K562 (cell line): ENCODE measurements around the gene ZNF358. TPM values are rescaled to one million over a fixed set of nuclear protein-coding genes. Genes with fewer than 3 reads are reported as not detected.

Experiments used
- DDX20 ChIP-seq: fragments of 450-650 bp; IDR thresholded peaks from 2 replicates; pipeline ENCODE4 v1.6.1; 2016; ENCODE audit warnings: missing genetic modification characterization, low read depth, mild to moderate bottlenecking, missing compliant biosample characterization, moderate library complexity
- ETV5 ChIP-seq: sonication (generic); formaldehyde crosslinking; IDR thresholded peaks from 2 replicates; pipeline ENCODE4 v1.4.0; 2020; ENCODE audit warnings: low read depth, mild to moderate bottlenecking, missing genetic modification reagents
- GTF2E2 ChIP-seq: fragments of 200-800 bp; sonication (Bioruptor generic); IDR thresholded peaks from 2 replicates; pipeline ENCODE4 v1.6.1; 2016; ENCODE audit warnings: missing genetic modification characterization, missing compliant biosample characterization
- MTF1 ChIP-seq: fragments of 250-450 bp; sonication (Bioruptor Pico); IDR thresholded peaks from 2 replicates; pipeline ENCODE4 v1.9.0; 2021; ENCODE audit warnings: moderate library complexity, mild to moderate bottlenecking, inconsistent platforms, borderline replicate concordance
- NBN ChIP-seq: fragments of 450-650 bp; IDR thresholded peaks from 2 replicates; pipeline ENCODE4 v1.6.1; 2016; ENCODE audit warnings: low read depth, mild to moderate bottlenecking
- RUNX1 ChIP-seq: sonication (generic); IDR thresholded peaks from 2 replicates; pipeline ENCODE4 v1.6.1; 2016; ENCODE audit warnings: antibody characterized with exemption, low read depth
- SMAD1 ChIP-seq: fragments of 150-350 bp; IDR thresholded peaks from 2 replicates; pipeline ENCODE4 v1.6.1; 2014; ENCODE audit warnings: low read length, low read depth; ENCODE audit not compliant: partially characterized antibody
- TEAD2 ChIP-seq: fragments of 450-650 bp; IDR thresholded peaks from 2 replicates; pipeline ENCODE4 v1.6.1; 2016; ENCODE audit warnings: missing genetic modification characterization, control low read depth, missing compliant biosample characterization
- ZBTB12 ChIP-seq: fragments of 250-450 bp; sonication (Bioruptor Pico); IDR thresholded peaks from 2 replicates; pipeline ENCODE4 v1.4.0; 2020
- ZFP91 ChIP-seq: sonication (generic); formaldehyde crosslinking; IDR thresholded peaks from 2 replicates; pipeline ENCODE4 v1.8.0; 2022; ENCODE audit warnings: mild to moderate bottlenecking, missing genetic modification reagents
- ZNF280A ChIP-seq: fragments of 450-650 bp; IDR thresholded peaks from 2 replicates; pipeline ENCODE4 v1.6.1; 2018; ENCODE audit warnings: mild to moderate bottlenecking, low read depth; ENCODE audit not compliant: partially characterized antibody
- ZNF395 ChIP-seq: fragments of 200-800 bp; sonication (Bioruptor generic); IDR thresholded peaks from 2 replicates; pipeline ENCODE4 v1.6.1; 2017; ENCODE audit warnings: missing genetic modification characterization, missing compliant biosample characterization
- ZNF445 ChIP-seq: fragments of 250-450 bp; sonication (Bioruptor Pico); IDR thresholded peaks from 2 replicates; pipeline ENCODE4 v1.4.0; 2020; ENCODE audit warnings: low read depth, mild to moderate bottlenecking, moderate library complexity
- ZNF609 ChIP-seq: sonication (generic); formaldehyde crosslinking; IDR thresholded peaks from 2 replicates; pipeline ENCODE4 v1.8.1; 2023; ENCODE audit warnings: missing genetic modification reagents, mild to moderate bottlenecking, borderline replicate concordance
- ZNF699 ChIP-seq: fragments of 250-450 bp; sonication (Bioruptor Pico); IDR thresholded peaks from 2 replicates; pipeline ENCODE4 v1.8.0; 2021; ENCODE audit warnings: mild to moderate bottlenecking, moderate library complexity; ENCODE audit not compliant: insufficient replicate concordance
- polyA plus RNA-seq, 8 experiments: library from polyadenylated mRNA; depleted of rRNA in 4 of 8; stranded (reverse) in 5 of 8; unstranded in 3 of 8; fragments of >200 nt; fragmentation: Nextera tagmentation in 2 of 8; fragmentation: Illumina TruSeq in 1 of 8; extraction: Ambion mirVana in 2 of 8; extraction: Trizol in 1 of 8; gene quantifications; 2 replicates each; pipeline versions ENCODE4 v1.2.1 to v1.2.3, GENCODE V29; 2011 to 2014; ENCODE audit warnings: inconsistent platforms in 1 of 8, missing spikeins in 1 of 8
- total RNA-seq, 7 experiments: library from RNA; depleted of rRNA in 6 of 7; stranded (reverse); fragments of >200 nt in 6 of 7; fragmentation: Illumina TruSeq in 2 of 7; extraction: Trizol in 2 of 7; gene quantifications; 2 replicates each; pipeline versions ENCODE4 v1.2.1 to v1.2.3, GENCODE V29; 2011 to 2021; ENCODE audit warnings: low replicate concordance in 1 of 7

The ZNF358 gene
- total and polyA plus RNA-seq, 9 of the 15 experiments (the other 6 are each of a cell fraction or from before 2014, with no cell fraction given), result 0.04 to 17.2 (median 4.9) TPM

GRCh38 chr19:7509625-7510024 lies 6.3 kb upstream of the ZNF358 start (continued):
- TF ChIP-seq ZNF280A (no peak), ZFP91 (CRISPR knock-in tag) (no peak), DDX20 (tag) (no peak), GTF2E2 (tag) (no peak), ZNF395 (no peak), NBN (no peak), ETV5 (CRISPR knock-in tag) (no peak), TEAD2 (tag) (no peak), ZNF609 (no peak), ZBTB12 (CRISPR knock-in tag) (no peak), SMAD1 (no peak), ZNF445 (no peak), ZNF699 (CRISPR knock-in tag) (no peak), MTF1 (CRISPR knock-in tag) (no peak), RUNX1 (no peak)
